Osteoblast (primary cell): Measurements from ENCODE around the gene DPYSL5. TPM values are rescaled to one million over a fixed set of nuclear protein-coding genes. Genes with fewer than 3 reads are reported as not detected.

ENCODE experiments used
- DNase-seq: peaks from one replicate; pipeline ENCODE4 v3.0.0; 2011; ENCODE audit warnings: low spot score, mixed read lengths; ENCODE audit not compliant: insufficient read length; ENCODE audit errors: missing footprints
- H2AFZ ChIP-seq: 2 replicates; pipeline ENCODE4 v1.6.0; 2011; ENCODE audit warnings: mild to moderate bottlenecking, low read length
- H3K27ac ChIP-seq: 2 replicates; pipeline ENCODE4 v1.5.1; 2011; ENCODE audit warnings: mild to moderate bottlenecking, low read depth, low read length, moderate library complexity
- H3K27me3 ChIP-seq: 2 replicates; pipeline ENCODE4 v1.6.0; 2012; ENCODE audit warnings: mild to moderate bottlenecking, control low read depth, inconsistent platforms, low read length, moderate library complexity; ENCODE audit not compliant: insufficient read depth
- H3K36me3 ChIP-seq: 2 replicates; pipeline ENCODE4 v1.5.1; 2011; ENCODE audit warnings: mild to moderate bottlenecking, low read length, control low read depth, moderate library complexity; ENCODE audit not compliant: insufficient read depth
- H3K4me1 ChIP-seq: 2 replicates; pipeline ENCODE4 v1.5.1; 2011; ENCODE audit warnings: mild to moderate bottlenecking, low read length, control low read depth, moderate library complexity; ENCODE audit not compliant: insufficient read depth
- H3K4me2 ChIP-seq: 2 replicates; pipeline ENCODE4 v1.6.0; 2011; ENCODE audit warnings: mild to moderate bottlenecking, low read length; ENCODE audit not compliant: insufficient read depth
- H3K4me3 ChIP-seq: fragments of 200-600 bp; sonication (generic); 3 replicates; pipeline ENCODE4 v1.5.1; 2012; ENCODE audit warnings: mild to moderate bottlenecking, low read length, inconsistent platforms; ENCODE audit not compliant: insufficient read depth
- H3K79me2 ChIP-seq: 2 replicates; pipeline ENCODE4 v1.6.0; 2012; ENCODE audit warnings: mild to moderate bottlenecking, low read length, control low read depth, inconsistent platforms; ENCODE audit not compliant: insufficient read depth
- H3K9me3 ChIP-seq: 2 replicates; pipeline ENCODE4 v1.5.1; 2011; ENCODE audit warnings: low read depth, low read length, control low read depth
- H4K20me1 ChIP-seq: 2 replicates; pipeline ENCODE4 v1.6.0; 2012; ENCODE audit warnings: mild to moderate bottlenecking, low read length, control low read depth; ENCODE audit not compliant: insufficient read depth
- CTCF ChIP-seq: IDR thresholded peaks from 2 replicates; pipeline ENCODE4 v1.5.1; 2011; ENCODE audit warnings: mild to moderate bottlenecking, low read depth, low read length, moderate library complexity; ENCODE audit errors: extremely low read depth
- total RNA-seq: library from RNA; depleted of rRNA; stranded (reverse); fragments of >200 nt; gene quantifications from 2 replicates; pipeline ENCODE4 v1.2.3, GENCODE V29; 2012

DPYSL5 gene
- total RNA-seq, 1 donor: not detected

- no peak overlapping the region for H2AFZ ChIP-seq
- no peaks in the 10 kb centered on the region for H3K9me3 ChIP-seq
- no peaks in the 10 kb centered on the region for H3K4me1 ChIP-seq
- H3K27ac ChIP-seq: no peak overlapping the region
- no peak overlapping the region for H3K4me2 ChIP-seq
- no peak for TF ChIP-seq CTCF
- no peak overlapping the region for H3K4me3 ChIP-seq
- DNase-seq: peak; percentile 67
- H3K27me3 ChIP-seq: peaks cover 48% of the 10 kb centered on the region
- no peaks in the 10 kb centered on the region for H3K79me2 ChIP-seq
- H3K36me3 ChIP-seq: no peaks in the 10 kb centered on the region
- H4K20me1 ChIP-seq: no peaks in the 10 kb centered on the region
Observed at GRCh38 chr2:26901326-26902183, 53.6 kb downstream of the DPYSL5 start.

- no peak for TF ChIP-seq CTCF
- no peak overlapping the region for H3K4me3 ChIP-seq
- H3K27me3 ChIP-seq: peaks cover 46% of the 10 kb centered on the region
- no peaks in the 10 kb centered on the region for H3K4me1 ChIP-seq
- H2AFZ ChIP-seq: no peak overlapping the region
- H4K20me1 ChIP-seq: no peaks in the 10 kb centered on the region
- H3K79me2 ChIP-seq: no peaks in the 10 kb centered on the region
- no peak overlapping the region for H3K27ac ChIP-seq
- no peaks in the 10 kb centered on the region for H3K9me3 ChIP-seq
- H3K4me2 ChIP-seq: no peak overlapping the region
- no peaks in the 10 kb centered on the region for H3K36me3 ChIP-seq
- DNase-seq: no peak
Observed at GRCh38 chr2:26903676-26904075, 55.7 kb downstream of the DPYSL5 start.

- Histone ChIP-seq H3K9me3 (no peaks in the 10 kb centered on the region), H2AFZ (no peak overlapping the region), H3K36me3 (no peaks in the 10 kb centered on the region), H3K4me1 (no peaks in the 10 kb centered on the region), H3K4me3 (no peak overlapping the region), H3K27me3 (peaks cover 45% of the 10 kb centered on the region), H3K27ac (no peak overlapping the region), H3K4me2 (no peak overlapping the region), H3K79me2 (no peaks in the 10 kb centered on the region), H4K20me1 (no peaks in the 10 kb centered on the region)
- no peak for DNase-seq
- no peak for TF ChIP-seq CTCF
Observed at GRCh38 chr2:26904839-26905238, 56.9 kb downstream of the DPYSL5 start.

- peaks cover 44% of the 10 kb centered on the region for H3K27me3 ChIP-seq
- no peaks in the 10 kb centered on the region for H3K36me3 ChIP-seq
- H3K27ac ChIP-seq: no peak overlapping the region
- H4K20me1 ChIP-seq: no peaks in the 10 kb centered on the region
- H3K9me3 ChIP-seq: no peaks in the 10 kb centered on the region
- no peaks in the 10 kb centered on the region for H3K79me2 ChIP-seq
- H3K4me2 ChIP-seq: no peak overlapping the region
- TF ChIP-seq CTCF: no peak
- no peak overlapping the region for H3K4me3 ChIP-seq
- H2AFZ ChIP-seq: no peak overlapping the region
- no peaks in the 10 kb centered on the region for H3K4me1 ChIP-seq
- no peak for DNase-seq
Observed at GRCh38 chr2:26905341-26906198, 57.6 kb downstream of the DPYSL5 start.
